Right lobe of liver (tissue), 6 donors: ENCODE results near the gene DNLZ. TPM values are rescaled to one million over a fixed set of nuclear protein-coding genes. Genes with fewer than 3 reads are reported as not detected.

ENCODE experiments used
- ATAC-seq, 4 donors: fragments of 200-7000 bp; cut with Tn5 transposase; one replicate each; pipeline ENCODE4 v1.9.1; 2020; ENCODE audit warnings: mild to moderate bottlenecking in 4 of 4, moderate library complexity in 4 of 4
- DNase-seq, 3 donors: peaks; one replicate each; pipeline ENCODE4 v3.0.0-alpha.2; 2020
- H3K27ac ChIP-seq, 3 donors: fragments of 200-600 bp; one replicate each; pipeline ENCODE4 v1.8.0; 2022
- H3K27me3 ChIP-seq, 2 donors: fragments of 200-600 bp; one replicate each; pipeline ENCODE4 v1.8.0; 2022
- H3K36me3 ChIP-seq, 4 donors: fragments of 200-600 bp; sonication (generic) in 1 of 4; one replicate each; pipeline versions ENCODE4 v1.5.1 to v1.8.0; 2017 to 2022; ENCODE audit warnings: control low read depth in 1 of 4
- H3K4me1 ChIP-seq, 4 donors: fragments of 200-600 bp; sonication (generic) in 1 of 4; one replicate each; pipeline versions ENCODE4 v1.5.1 to v1.8.0; 2017 to 2022; ENCODE audit warnings: control low read depth in 1 of 4
- H3K4me3 ChIP-seq, 3 donors: fragments of 200-600 bp; one replicate each; pipeline ENCODE4 v1.8.0; 2022
- H3K9me3 ChIP-seq, 4 donors: fragments of 200-600 bp; sonication (generic) in 1 of 4; one replicate each; pipeline versions ENCODE4 v1.5.1 to v1.8.0; 2017 to 2022; ENCODE audit warnings: control low read depth in 1 of 4
- POLR2A ChIP-seq: fragments of 450-650 bp; IDR thresholded peaks from one replicate; pipeline ENCODE4 v1.6.1; 2017; ENCODE audit warnings: antibody characterized with exemption, mild to moderate bottlenecking
- WGBS: methylation state at CpG from one replicate; pipeline ENCODE4 v1.1.6; 2018; ENCODE audit warnings: low coverage, low lambda C conversion rate; ENCODE audit not compliant: insufficient coverage; ENCODE audit errors: missing lambda C conversion rate; 5-methylcytosine and 5-hydroxymethylcytosine counted together
- intact Hi-C, 2 donors: fragments of 100-400 bp; cut with DNase I; formaldehyde crosslinking; loops; one replicate each; pipeline versions ENCODE4 v1.11.2 to v1.14.1; 2022
- total RNA-seq, 6 experiments: library from RNA; depleted of rRNA in 2 of 6; stranded (reverse); fragments of >200 nt in 2 of 6; fragmentation: NEBNext Ultra II Directional in 3 of 6; extraction: Animal tissue kit (Norgen Biotek cat#: 25700) in 3 of 6; gene quantifications; one replicate each; pipeline versions ENCODE4 v1.1.0 to v1.2.4, GENCODE V29; 2016 to 2023
- TF ChIP-seq, protein P1 (sequence below), 4 donors: fragments of 200-600 bp in 3 of 4; fragments of 450-650 bp in 1 of 4; IDR thresholded peaks; one replicate each; pipeline versions ENCODE4 v1.5.1 to v1.8.0; 2016 to 2022; ENCODE audit warnings: antibody characterized with exemption in 4 of 4, mild to moderate bottlenecking in 2 of 4
- donor health status: DM: no; HTN: yes; CAD: no.
- donor health status: DM: no; HTN: no; CAD: no.
- donor health status: DM: no; HTN: no; CAD: no.
- donor health status: DM: no; HTN: yes; CAD: no.
- donor health status: DM: no; HTN: yes; CAD: no.

The DNLZ gene
- total RNA-seq, 6 experiments from 2014 or later = 5.0 to 26.0 (median 10.4) TPM

DNA sequence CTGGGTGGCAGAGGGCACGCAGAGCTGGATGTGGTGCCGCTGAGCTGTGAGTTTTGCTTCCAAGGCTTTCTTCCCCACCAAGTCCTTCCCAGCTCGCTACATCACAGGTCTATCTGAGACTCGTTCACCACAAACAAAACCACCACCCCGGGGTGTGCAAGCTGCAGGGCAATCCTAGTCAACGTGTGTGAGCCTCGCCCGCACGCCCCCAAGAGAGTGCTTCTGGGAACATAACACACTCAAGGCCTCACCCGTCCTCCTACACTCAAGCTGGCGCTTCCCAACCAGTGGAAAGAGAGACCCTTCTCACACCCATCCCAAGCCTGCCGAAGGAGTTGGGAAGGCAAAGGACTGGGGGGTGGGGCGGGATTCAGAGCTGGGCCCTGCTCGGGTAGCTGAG, 25.9 kb upstream of the DNLZ start:
- no peaks in the 10 kb centered on the region for H3K4me1 ChIP-seq
- 85% methylated on average over 5 of the region's 14 CpGs for WGBS

DNA sequence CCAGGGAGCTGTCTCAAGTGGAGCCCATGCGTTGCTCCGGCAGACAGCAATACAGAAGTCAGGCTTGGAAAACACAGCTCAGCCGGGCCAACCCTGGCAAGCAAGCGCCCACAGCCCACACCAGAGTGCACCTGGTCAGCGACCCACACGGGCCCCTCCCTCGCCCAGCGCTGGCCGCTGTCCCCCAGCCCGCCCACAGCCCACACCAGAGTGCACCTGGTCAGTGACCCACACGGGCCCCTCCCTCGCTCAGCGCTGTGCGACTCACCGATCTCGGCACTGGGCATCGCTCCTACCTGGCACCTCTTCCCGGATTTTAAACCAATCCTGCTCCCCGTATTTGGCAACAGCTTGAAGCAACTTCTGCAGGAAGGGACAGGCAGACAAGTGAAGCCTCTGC, 23.7 kb upstream of the DNLZ start:
- peaks cover 0 to 64% (median 20%) of the 10 kb centered on the region in 4 donors for H3K36me3 ChIP-seq

More for the DNA sequence above, 25.9 kb upstream of the DNLZ start:
- intact Hi-C loops = no loop called here
- DNase-seq (no peak), ATAC-seq (no peak)
- TF ChIP-seq, protein P1, sequence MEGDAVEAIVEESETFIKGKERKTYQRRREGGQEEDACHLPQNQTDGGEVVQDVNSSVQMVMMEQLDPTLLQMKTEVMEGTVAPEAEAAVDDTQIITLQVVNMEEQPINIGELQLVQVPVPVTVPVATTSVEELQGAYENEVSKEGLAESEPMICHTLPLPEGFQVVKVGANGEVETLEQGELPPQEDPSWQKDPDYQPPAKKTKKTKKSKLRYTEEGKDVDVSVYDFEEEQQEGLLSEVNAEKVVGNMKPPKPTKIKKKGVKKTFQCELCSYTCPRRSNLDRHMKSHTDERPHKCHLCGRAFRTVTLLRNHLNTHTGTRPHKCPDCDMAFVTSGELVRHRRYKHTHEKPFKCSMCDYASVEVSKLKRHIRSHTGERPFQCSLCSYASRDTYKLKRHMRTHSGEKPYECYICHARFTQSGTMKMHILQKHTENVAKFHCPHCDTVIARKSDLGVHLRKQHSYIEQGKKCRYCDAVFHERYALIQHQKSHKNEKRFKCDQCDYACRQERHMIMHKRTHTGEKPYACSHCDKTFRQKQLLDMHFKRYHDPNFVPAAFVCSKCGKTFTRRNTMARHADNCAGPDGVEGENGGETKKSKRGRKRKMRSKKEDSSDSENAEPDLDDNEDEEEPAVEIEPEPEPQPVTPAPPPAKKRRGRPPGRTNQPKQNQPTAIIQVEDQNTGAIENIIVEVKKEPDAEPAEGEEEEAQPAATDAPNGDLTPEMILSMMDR (IDR thresholded peaks at IDR 0.05) = no peak
- no peak for TF ChIP-seq POLR2A
- Histone ChIP-seq H3K27ac (no peak overlapping the region), H3K4me3 (no peak overlapping the region), H3K27me3 (no peaks in the 10 kb centered on the region), H3K36me3 (peaks cover 0 to 67% (median 19%) of the 10 kb centered on the region in 4 donors), H3K9me3 (no peaks in the 10 kb centered on the region)

DNA sequence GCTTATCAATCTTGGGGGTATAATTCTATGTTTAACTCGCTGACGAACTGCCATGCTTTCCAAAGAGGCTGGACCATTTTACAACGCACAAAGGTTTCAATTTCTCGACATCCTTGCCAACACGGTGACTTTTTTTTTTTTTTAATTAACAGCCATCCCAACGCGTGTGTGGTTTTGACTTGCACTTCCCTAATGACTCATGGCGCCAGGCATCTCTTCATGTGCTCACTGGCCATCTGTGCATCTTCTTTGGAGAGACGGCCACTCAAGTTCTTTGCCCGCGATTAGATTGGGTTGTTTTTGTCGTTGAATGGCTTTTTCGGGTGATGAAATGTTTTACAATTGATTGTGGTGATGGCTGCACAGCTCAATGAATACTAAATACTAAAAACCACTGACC, 22.5 kb upstream of the DNLZ start:
- DNase-seq = no peak
- Histone ChIP-seq H3K4me3 (no peak overlapping the region), H3K9me3 (no peaks in the 10 kb centered on the region), H3K27ac (no peak overlapping the region), H3K4me1 (no peaks in the 10 kb centered on the region), H3K27me3 (no peaks in the 10 kb centered on the region), H3K36me3 (peaks cover 0 to 59% (median 22%) of the 10 kb centered on the region in 4 donors)
- intact Hi-C loops = no loop called here
- TF ChIP-seq POLR2A = no peak
- TF ChIP-seq, protein P1 (IDR thresholded peaks at IDR 0.05) = no peak
- 80% methylated on average over 12 of the region's 13 CpGs for WGBS
- no peak for ATAC-seq

More for the DNA sequence above, 23.7 kb upstream of the DNLZ start:
- peak; percentile 22 to 94 (median 70) for ATAC-seq
- Histone ChIP-seq H3K9me3 (no peaks in the 10 kb centered on the region), H3K27ac (no peak overlapping the region), H3K27me3 (no peaks in the 10 kb centered on the region), H3K4me3 (no peak overlapping the region), H3K4me1 (no peaks in the 10 kb centered on the region)
- WGBS = 20% methylated on average over 1 of the region's 19 CpGs
- intact Hi-C loops = no loop called here
- peak in 2 of 3 donors; percentile 71 to 81 for DNase-seq
- no peak for TF ChIP-seq POLR2A
- TF ChIP-seq, protein P1 (IDR thresholded peaks at IDR 0.05) = no peak

DNA sequence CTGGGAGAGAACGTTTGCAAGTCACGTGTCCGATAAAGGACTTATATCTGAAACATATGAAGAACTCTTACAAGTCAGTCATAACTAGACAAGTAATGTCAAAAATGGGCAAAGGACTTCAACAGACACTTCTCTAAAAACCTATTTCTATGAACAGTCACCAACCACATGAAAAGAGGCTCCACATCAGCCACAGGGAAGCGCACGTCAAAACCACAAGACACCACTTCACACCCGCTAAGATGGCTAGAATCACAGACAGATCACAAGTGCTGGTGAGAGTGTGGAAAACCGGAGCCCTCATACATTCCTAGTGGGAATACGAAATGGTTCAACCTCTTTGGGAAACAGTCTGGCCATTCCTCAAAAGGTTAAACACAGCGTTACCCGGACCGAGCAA, 21.5 kb upstream of the DNLZ start:
- DNase-seq (no peak), ATAC-seq (no peak)
- Histone ChIP-seq H3K36me3 (peaks cover 0 to 59% (median 22%) of the 10 kb centered on the region in 4 donors), H3K4me1 (no peaks in the 10 kb centered on the region), H3K4me3 (no peak overlapping the region), H3K27me3 (no peaks in the 10 kb centered on the region), H3K27ac (no peak overlapping the region), H3K9me3 (no peaks in the 10 kb centered on the region)
- TF ChIP-seq POLR2A = no peak
- TF ChIP-seq, protein P1 (IDR thresholded peaks at IDR 0.05) = no peak
- intact Hi-C loops = no loop called here
- 80% methylated on average over 11 of the region's 11 CpGs for WGBS

DNA sequence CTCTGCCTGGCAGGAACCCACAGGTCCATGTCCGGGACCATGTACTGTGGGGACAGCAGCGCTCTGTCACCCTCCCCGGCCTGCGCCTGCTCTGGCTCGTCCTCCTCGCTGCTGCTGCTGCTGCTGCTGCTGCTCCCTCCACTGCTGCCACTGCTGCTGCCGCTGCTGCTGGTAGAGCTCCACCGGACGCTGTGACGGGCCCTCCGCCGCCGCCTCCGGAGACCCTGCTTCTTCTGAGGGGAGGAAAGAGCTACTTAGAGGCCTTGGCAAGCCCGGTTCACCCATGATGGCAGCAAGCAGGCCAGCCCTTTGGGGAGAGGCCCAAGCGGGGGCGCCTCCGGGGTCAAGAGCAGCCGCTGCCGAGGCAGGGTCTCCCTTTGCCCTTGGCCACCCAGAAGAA, 19.9 kb upstream of the DNLZ start:
- WGBS = no CpG with 5 or more reads among the region's 20 CpGs
- no peak for ATAC-seq
- intact Hi-C loops = no loop called here
- H3K27ac ChIP-seq = no peak overlapping the region
- no peak for DNase-seq
- no peaks in the 10 kb centered on the region for H3K9me3 ChIP-seq
- H3K27me3 ChIP-seq = no peaks in the 10 kb centered on the region
- H3K4me1 ChIP-seq = peaks cover 0 to 6% (median 0%) of the 10 kb centered on the region in 4 donors
- H3K36me3 ChIP-seq = peaks cover 0 to 52% (median 20%) of the 10 kb centered on the region in 4 donors
- H3K4me3 ChIP-seq = no peak overlapping the region
- TF ChIP-seq, protein P1 (IDR thresholded peaks at IDR 0.05) = no peak
- no peak for TF ChIP-seq POLR2A
